HEK293 (cell line): ENCODE measurements around the gene TIPRL.

Source experiments
- CTCF ChIA-PET: fragments of 350-600 bp; formaldehyde crosslinking; extraction: SDS; loops from one replicate; lab custom pipeline; 2021; ENCODE audit warnings: antibody characterized with exemption; lab: Yijun Ruan, JAX
- POLR2A ChIA-PET: fragments of 300-600 bp; formaldehyde crosslinking; extraction: SDS; loops from one replicate; lab custom pipeline; 2020; ENCODE audit warnings: antibody characterized with exemption, inconsistent platforms; lab: Yijun Ruan, JAX
- H3K27ac ChIP-seq: fragments of 200-500 bp; sonication (Bioruptor generic); 2 replicates; pipeline ENCODE4 v1.5.1; 2014; ENCODE audit warnings: low read depth, low read length, control low read depth, inconsistent platforms; ENCODE audit errors: extremely low read depth
- H3K36me3 ChIP-seq, 2 experiments: fragments of 200-500 bp in 1 of 2; sonication (Bioruptor generic) in 1 of 2; 1 replicate in 1 of 2; 2 replicates in 1 of 2; pipeline ENCODE4 v1.5.1; 2014 to 2017; ENCODE audit warnings: inconsistent platforms in 2 of 2, low read length in 2 of 2; ENCODE audit not compliant: control insufficient read depth in 2 of 2, insufficient read depth in 1 of 2
- H3K4me1 ChIP-seq: fragments of 200-500 bp; sonication (Bioruptor generic); 2 replicates; pipeline ENCODE4 v1.5.1; 2014; ENCODE audit warnings: mild to moderate bottlenecking, low read length, inconsistent platforms; ENCODE audit not compliant: control insufficient read depth, insufficient read depth
- H3K4me3 ChIP-seq: 2 replicates; pipeline ENCODE4 v1.5.1; 2011; ENCODE audit warnings: low read depth, mild to moderate bottlenecking, control low read depth, low read length, moderate library complexity
- H3K9me3 ChIP-seq: fragments of 200-500 bp; sonication (Bioruptor generic); 2 replicates; pipeline ENCODE4 v1.5.1; 2014; ENCODE audit warnings: low read depth, low read length, inconsistent platforms; ENCODE audit not compliant: control insufficient read depth, insufficient read depth
- BCL11A ChIP-seq: fragments of 450-650 bp; formaldehyde crosslinking; IDR thresholded peaks from 2 replicates; pipeline ENCODE4 v1.5.1; 2016; ENCODE audit warnings: low read depth, missing biosample characterization, missing genetic modification characterization
- HOXD13 ChIP-seq: sonication (generic); formaldehyde crosslinking; IDR thresholded peaks from 2 replicates; pipeline ENCODE4 v1.8.0; 2022; ENCODE audit warnings: missing genetic modification reagents, borderline replicate concordance
- OVOL3 ChIP-seq: fragments of 450-650 bp; formaldehyde crosslinking; IDR thresholded peaks from 2 replicates; pipeline ENCODE4 v1.5.1; 2016; ENCODE audit warnings: missing biosample characterization, missing genetic modification characterization
- ZEB2 ChIP-seq: fragments of 450-650 bp; formaldehyde crosslinking; IDR thresholded peaks from 2 replicates; pipeline ENCODE4 v1.5.1; 2016; ENCODE audit warnings: missing biosample characterization, missing genetic modification characterization
- ZFP37 ChIP-seq: fragments of 450-650 bp; formaldehyde crosslinking; IDR thresholded peaks from 2 replicates; pipeline ENCODE4 v1.5.1; 2016; ENCODE audit warnings: missing biosample characterization, missing genetic modification characterization
- ZNF266 ChIP-seq: fragments of 450-650 bp; formaldehyde crosslinking; IDR thresholded peaks from 2 replicates; pipeline ENCODE4 v1.5.1; 2016; ENCODE audit warnings: missing biosample characterization, missing genetic modification characterization, low read depth
- ZNF292 ChIP-seq: fragments of 450-650 bp; formaldehyde crosslinking; IDR thresholded peaks from 2 replicates; pipeline ENCODE4 v1.5.1; 2016; ENCODE audit warnings: low read depth, missing biosample characterization, missing genetic modification characterization, borderline replicate concordance
- ZNF391 ChIP-seq: fragments of 450-650 bp; formaldehyde crosslinking; IDR thresholded peaks from 2 replicates; pipeline ENCODE4 v1.5.1; 2016; ENCODE audit warnings: low read depth, missing biosample characterization, missing genetic modification characterization, borderline replicate concordance
- ZNF558 ChIP-seq: fragments of 450-650 bp; formaldehyde crosslinking; IDR thresholded peaks from 2 replicates; pipeline ENCODE4 v1.5.1; 2016; ENCODE audit warnings: missing biosample characterization, missing genetic modification characterization
- ZNF561 ChIP-seq: fragments of 450-650 bp; IDR thresholded peaks from 2 replicates; pipeline ENCODE4 v1.5.1; 2018; ENCODE audit warnings: missing biosample characterization, missing genetic modification characterization, borderline replicate concordance
- ZNF654 ChIP-seq: fragments of 450-650 bp; formaldehyde crosslinking; IDR thresholded peaks from 2 replicates; pipeline ENCODE4 v1.5.1; 2016; ENCODE audit warnings: low read depth, missing biosample characterization, missing genetic modification characterization
- ZNF658 ChIP-seq: fragments of 450-650 bp; formaldehyde crosslinking; IDR thresholded peaks from 2 replicates; pipeline ENCODE4; 2016; ENCODE audit warnings: missing biosample characterization, missing genetic modification characterization
- ZNF701 ChIP-seq: fragments of 450-650 bp; formaldehyde crosslinking; IDR thresholded peaks from 2 replicates; pipeline ENCODE4 v1.5.1; 2016; ENCODE audit warnings: missing biosample characterization, missing genetic modification characterization
- ZNF777 ChIP-seq: fragments of 450-650 bp; formaldehyde crosslinking; IDR thresholded peaks from 2 replicates; pipeline ENCODE4 v1.5.1; 2017; ENCODE audit warnings: missing biosample characterization, missing genetic modification characterization, borderline replicate concordance
- ZNF791 ChIP-seq: fragments of 450-650 bp; formaldehyde crosslinking; IDR thresholded peaks from 2 replicates; pipeline ENCODE4 v1.5.1; 2016; ENCODE audit warnings: missing biosample characterization, missing genetic modification characterization
- TF ChIP-seq, protein P1 (sequence below): fragments of 450-650 bp; formaldehyde crosslinking; IDR thresholded peaks from 2 replicates; pipeline ENCODE4 v1.5.1; 2017; ENCODE audit warnings: missing biosample characterization, missing genetic modification characterization
- TF ChIP-seq, protein P2 (sequence below): fragments of 450-650 bp; formaldehyde crosslinking; IDR thresholded peaks from 2 replicates; pipeline ENCODE4 v1.5.1; 2016; ENCODE audit warnings: missing biosample characterization, missing genetic modification characterization
- TF ChIP-seq, protein P3 (sequence below): sonication (generic); formaldehyde crosslinking; IDR thresholded peaks from 2 replicates; pipeline ENCODE4 v1.8.1; 2022; ENCODE audit warnings: mild to moderate bottlenecking, moderate library complexity, missing genetic modification reagents
- TF ChIP-seq, protein P4 (sequence below): fragments of 450-650 bp; formaldehyde crosslinking; IDR thresholded peaks from 2 replicates; pipeline ENCODE4 v1.5.1; 2017; ENCODE audit warnings: missing biosample characterization, mild to moderate bottlenecking, missing genetic modification characterization, moderate library complexity
- TF ChIP-seq, protein P5 (sequence below): fragments of 450-650 bp; formaldehyde crosslinking; IDR thresholded peaks from 2 replicates; pipeline ENCODE4 v1.5.1; 2016; ENCODE audit warnings: missing biosample characterization, missing genetic modification characterization

Gene TIPRL

DNA sequence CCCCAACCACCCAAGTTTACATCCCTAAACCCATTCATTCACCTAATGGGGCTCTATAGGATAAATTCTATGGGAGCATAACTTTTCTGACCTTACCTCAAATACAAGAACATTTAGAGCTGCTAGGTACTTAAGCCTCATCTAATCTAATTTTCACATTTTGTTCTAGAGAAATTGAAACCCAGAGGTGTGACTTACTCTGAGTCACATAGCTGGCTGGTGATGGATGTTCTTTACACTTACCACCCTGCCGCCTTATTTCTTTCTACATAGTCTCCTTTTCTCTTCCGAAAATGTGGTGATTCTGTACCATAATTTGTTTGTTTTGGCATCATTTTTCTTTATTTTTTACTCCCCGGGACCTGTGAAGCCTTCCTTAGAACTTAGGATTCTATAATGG, 20.3 kb downstream of the TIPRL start:
- TF ChIP-seq ZNF701 (no peak), BCL11A (tag by site-specific recombination) (no peak), ZNF292 (tag by site-specific recombination) (no peak), ZNF654 (tag by site-specific recombination) (no peak), ZFP37 (tag by site-specific recombination) (no peak), ZEB2 (no peak), ZNF558 (tag by site-specific recombination) (no peak), ZNF777 (tag by site-specific recombination) (no peak)
- TF ChIP-seq, protein P1, sequence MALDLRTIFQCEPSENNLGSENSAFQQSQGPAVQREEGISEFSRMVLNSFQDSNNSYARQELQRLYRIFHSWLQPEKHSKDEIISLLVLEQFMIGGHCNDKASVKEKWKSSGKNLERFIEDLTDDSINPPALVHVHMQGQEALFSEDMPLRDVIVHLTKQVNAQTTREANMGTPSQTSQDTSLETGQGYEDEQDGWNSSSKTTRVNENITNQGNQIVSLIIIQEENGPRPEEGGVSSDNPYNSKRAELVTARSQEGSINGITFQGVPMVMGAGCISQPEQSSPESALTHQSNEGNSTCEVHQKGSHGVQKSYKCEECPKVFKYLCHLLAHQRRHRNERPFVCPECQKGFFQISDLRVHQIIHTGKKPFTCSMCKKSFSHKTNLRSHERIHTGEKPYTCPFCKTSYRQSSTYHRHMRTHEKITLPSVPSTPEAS: no peak
- TF ChIP-seq, protein P2, sequence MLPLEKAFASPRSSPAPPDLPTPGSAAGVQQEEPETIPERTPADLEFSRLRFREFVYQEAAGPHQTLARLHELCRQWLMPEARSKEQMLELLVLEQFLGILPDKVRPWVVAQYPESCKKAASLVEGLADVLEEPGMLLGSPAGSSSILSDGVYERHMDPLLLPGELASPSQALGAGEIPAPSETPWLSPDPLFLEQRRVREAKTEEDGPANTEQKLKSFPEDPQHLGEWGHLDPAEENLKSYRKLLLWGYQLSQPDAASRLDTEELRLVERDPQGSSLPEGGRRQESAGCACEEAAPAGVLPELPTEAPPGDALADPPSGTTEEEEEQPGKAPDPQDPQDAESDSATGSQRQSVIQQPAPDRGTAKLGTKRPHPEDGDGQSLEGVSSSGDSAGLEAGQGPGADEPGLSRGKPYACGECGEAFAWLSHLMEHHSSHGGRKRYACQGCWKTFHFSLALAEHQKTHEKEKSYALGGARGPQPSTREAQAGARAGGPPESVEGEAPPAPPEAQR (tag by site-specific recombination): no peak
- TF ChIP-seq, all 188 proteins: peak for 0
- ChIA-PET CTCF (no interaction called here), POLR2A (no interaction called here)
- Histone ChIP-seq H3K4me1 (no peaks in the 10 kb centered on the region), H3K36me3 (peaks cover 19 to 47% of the 10 kb centered on the region in 2 experiments), H3K27ac (no peak overlapping the region), H3K4me3 (no peak overlapping the region), H3K9me3 (no peaks in the 10 kb centered on the region)

DNA sequence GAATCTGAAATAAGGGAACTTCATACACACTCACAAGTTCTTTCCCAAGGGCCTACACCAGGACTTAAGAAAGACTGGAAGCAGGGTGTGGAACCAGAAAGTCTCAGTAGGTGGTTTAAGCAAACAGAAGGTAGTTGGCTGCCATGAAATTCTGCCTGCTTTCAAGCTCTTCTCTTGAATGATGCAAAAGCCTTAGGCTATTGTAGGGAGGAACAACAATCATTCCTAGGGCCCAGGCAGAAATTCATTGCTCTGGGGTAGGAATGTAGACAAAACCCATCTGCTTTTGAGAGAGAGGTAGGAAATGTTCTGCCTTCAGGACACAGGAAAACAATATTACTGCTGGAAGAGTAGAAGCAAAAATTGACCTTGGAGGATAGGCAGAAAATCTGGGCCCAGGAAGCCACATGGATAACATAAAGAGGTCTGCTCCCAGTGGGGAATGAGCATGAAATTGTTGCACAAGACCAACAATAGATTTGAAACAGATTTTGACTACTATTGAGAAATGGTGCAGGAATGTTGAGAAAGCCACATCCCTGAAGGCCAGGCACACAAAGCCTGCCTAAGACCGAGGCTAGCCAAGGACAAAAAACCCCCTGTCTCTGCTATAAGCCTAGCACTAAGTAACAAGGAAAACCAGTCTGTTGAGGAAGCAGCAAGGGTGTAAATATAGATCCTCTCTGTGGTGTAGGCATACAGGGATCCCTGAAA, 24.3 kb downstream of the TIPRL start:
- CTCF ChIA-PET: no interaction called here

More for the DNA sequence above, 24.3 kb downstream of the TIPRL start:
- POLR2A ChIA-PET: no interaction called here
- H3K4me1 ChIP-seq: no peaks in the 10 kb centered on the region
- H3K36me3 ChIP-seq: peaks cover 13 to 26% of the 10 kb centered on the region in 2 experiments; a peak in 2 of 3 replicates
- no peak overlapping the region for H3K27ac ChIP-seq
- H3K9me3 ChIP-seq: no peaks in the 10 kb centered on the region
- TF ChIP-seq OVOL3 (tag by site-specific recombination) (no peak), ZNF561 (no peak), ZNF266 (no peak), ZNF791 (tag by site-specific recombination) (no peak), HOXD13 (CRISPR knock-in tag) (no peak), ZNF658 (tag by site-specific recombination) (no peak), ZNF391 (no peak), ZNF701 (no peak)
- TF ChIP-seq, protein P3, sequence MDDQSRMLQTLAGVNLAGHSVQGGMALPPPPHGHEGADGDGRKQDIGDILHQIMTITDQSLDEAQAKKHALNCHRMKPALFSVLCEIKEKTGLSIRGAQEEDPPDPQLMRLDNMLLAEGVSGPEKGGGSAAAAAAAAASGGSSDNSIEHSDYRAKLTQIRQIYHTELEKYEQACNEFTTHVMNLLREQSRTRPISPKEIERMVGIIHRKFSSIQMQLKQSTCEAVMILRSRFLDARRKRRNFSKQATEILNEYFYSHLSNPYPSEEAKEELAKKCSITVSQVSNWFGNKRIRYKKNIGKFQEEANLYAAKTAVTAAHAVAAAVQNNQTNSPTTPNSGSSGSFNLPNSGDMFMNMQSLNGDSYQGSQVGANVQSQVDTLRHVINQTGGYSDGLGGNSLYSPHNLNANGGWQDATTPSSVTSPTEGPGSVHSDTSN (CRISPR knock-in tag): no peak
- TF ChIP-seq, protein P4, sequence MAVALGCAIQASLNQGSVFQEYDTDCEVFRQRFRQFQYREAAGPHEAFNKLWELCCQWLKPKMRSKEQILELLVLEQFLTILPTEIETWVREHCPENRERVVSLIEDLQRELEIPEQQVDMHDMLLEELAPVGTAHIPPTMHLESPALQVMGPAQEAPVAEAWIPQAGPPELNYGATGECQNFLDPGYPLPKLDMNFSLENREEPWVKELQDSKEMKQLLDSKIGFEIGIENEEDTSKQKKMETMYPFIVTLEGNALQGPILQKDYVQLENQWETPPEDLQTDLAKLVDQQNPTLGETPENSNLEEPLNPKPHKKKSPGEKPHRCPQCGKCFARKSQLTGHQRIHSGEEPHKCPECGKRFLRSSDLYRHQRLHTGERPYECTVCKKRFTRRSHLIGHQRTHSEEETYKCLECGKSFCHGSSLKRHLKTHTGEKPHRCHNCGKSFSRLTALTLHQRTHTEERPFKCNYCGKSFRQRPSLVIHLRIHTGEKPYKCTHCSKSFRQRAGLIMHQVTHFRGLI (tag by site-specific recombination): no peak
- TF ChIP-seq, protein P5, sequence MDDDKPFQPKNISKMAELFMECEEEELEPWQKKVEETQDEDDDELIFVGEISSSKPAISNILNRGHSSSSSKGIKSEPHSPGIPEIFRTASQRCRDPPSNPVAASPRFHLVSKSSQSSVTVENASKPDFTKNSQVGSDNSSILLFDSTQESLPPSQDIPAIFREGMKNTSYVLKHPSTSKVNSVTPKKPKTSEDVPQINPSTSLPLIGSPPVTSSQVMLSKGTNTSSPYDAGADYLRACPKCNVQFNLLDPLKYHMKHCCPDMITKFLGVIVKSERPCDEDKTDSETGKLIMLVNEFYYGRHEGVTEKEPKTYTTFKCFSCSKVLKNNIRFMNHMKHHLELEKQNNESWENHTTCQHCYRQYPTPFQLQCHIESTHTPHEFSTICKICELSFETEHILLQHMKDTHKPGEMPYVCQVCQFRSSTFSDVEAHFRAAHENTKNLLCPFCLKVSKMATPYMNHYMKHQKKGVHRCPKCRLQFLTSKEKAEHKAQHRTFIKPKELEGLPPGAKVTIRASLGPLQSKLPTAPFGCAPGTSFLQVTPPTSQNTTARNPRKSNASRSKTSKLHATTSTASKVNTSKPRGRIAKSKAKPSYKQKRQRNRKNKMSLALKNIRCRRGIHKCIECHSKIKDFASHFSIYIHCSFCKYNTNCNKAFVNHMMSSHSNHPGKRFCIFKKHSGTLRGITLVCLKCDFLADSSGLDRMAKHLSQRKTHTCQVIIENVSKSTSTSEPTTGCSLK (tag by site-specific recombination): no peak
- no peak overlapping the region for H3K4me3 ChIP-seq
